MM.1S (cell line): ENCODE results near the gene NBAS.

Experiments
- DNase-seq: peaks from one replicate; pipeline ENCODE4 v3.0.0-alpha.2; 2015
- H2AFZ ChIP-seq: fragments of 300-600 bp; sonication (generic); 2 replicates; pipeline ENCODE4 v1.6.0; 2016; ENCODE audit warnings: antibody characterized with exemption, low read length
- H3F3A ChIP-seq: fragments of 300-600 bp; sonication (generic); 2 replicates; pipeline ENCODE4 v1.6.1; 2016; ENCODE audit warnings: mild to moderate bottlenecking, antibody characterized with exemption, low read length, moderate library complexity, mixed read lengths; ENCODE audit not compliant: insufficient read depth
- H3K27ac ChIP-seq: fragments of 300-600 bp; sonication (generic); 2 replicates; pipeline ENCODE4 v1.5.1; 2016; ENCODE audit warnings: mild to moderate bottlenecking, low read length
- H3K27me3 ChIP-seq: fragments of 300-600 bp; sonication (generic); replicated peaks from 2 replicates; pipeline ENCODE4 v1.6.0; 2016; ENCODE audit warnings: low read length; ENCODE audit not compliant: insufficient read depth
- H3K36me3 ChIP-seq: fragments of 300-600 bp; sonication (generic); replicated peaks from 2 replicates; pipeline ENCODE4 v1.6.1; 2016; ENCODE audit warnings: mild to moderate bottlenecking, low read length, mixed read lengths; ENCODE audit not compliant: insufficient read depth
- H3K4me1 ChIP-seq: fragments of 300-600 bp; sonication (generic); 2 replicates; pipeline ENCODE4 v1.6.1; 2016; ENCODE audit warnings: low read length, mixed read lengths
- H3K4me2 ChIP-seq: fragments of 300-600 bp; sonication (generic); 2 replicates; pipeline ENCODE4 v1.6.0; 2016; ENCODE audit warnings: low read depth, low read length
- H3K4me3 ChIP-seq: fragments of 300-600 bp; sonication (generic); 2 replicates; pipeline ENCODE4 v1.5.1; 2016; ENCODE audit warnings: low read length, mixed read lengths
- H3K79me2 ChIP-seq: fragments of 300-600 bp; sonication (generic); 2 replicates; pipeline ENCODE4 v1.6.1; 2016; ENCODE audit warnings: mixed run types, low read length, mixed read lengths
- H3K9ac ChIP-seq: fragments of 300-600 bp; sonication (generic); 2 replicates; pipeline ENCODE4 v1.6.1; 2016; ENCODE audit warnings: low read length, mixed read lengths
- H3K9me2 ChIP-seq: fragments of 300-600 bp; sonication (generic); replicated peaks from 2 replicates; pipeline ENCODE4 v1.6.1; 2016; ENCODE audit warnings: mild to moderate bottlenecking, low read length, mixed read lengths; ENCODE audit not compliant: insufficient read depth
- H3K9me3 ChIP-seq: fragments of 300-600 bp; sonication (generic); replicated peaks from 2 replicates; pipeline ENCODE4 v1.6.1; 2016; ENCODE audit warnings: mild to moderate bottlenecking, low read length, mixed read lengths; ENCODE audit not compliant: insufficient read depth
- H4K20me1 ChIP-seq: fragments of 300-600 bp; sonication (generic); 2 replicates; pipeline ENCODE4 v1.6.1; 2016; ENCODE audit warnings: mild to moderate bottlenecking, low read length, moderate library complexity, mixed read lengths; ENCODE audit not compliant: insufficient read depth
- EZH2 ChIP-seq: fragments of 300-600 bp; sonication (generic); optimal IDR thresholded peaks from 2 replicates; pipeline ENCODE3; 2017; ENCODE audit warnings: low read depth, mild to moderate bottlenecking, antibody characterized with exemption, low read length, mixed read lengths
- EZH2phosphoT487 ChIP-seq: fragments of 300-600 bp; sonication (generic); IDR thresholded peaks from 2 replicates; pipeline ENCODE4 v1.6.1; 2018; ENCODE audit warnings: antibody characterized with exemption, low read length
- TF ChIP-seq, protein P1 (sequence below): fragments of 300-600 bp; sonication (generic); IDR thresholded peaks from 2 replicates; pipeline ENCODE4 v1.5.1; 2016; ENCODE audit warnings: antibody characterized with exemption, low read length, mixed read lengths

The NBAS gene

DNA sequence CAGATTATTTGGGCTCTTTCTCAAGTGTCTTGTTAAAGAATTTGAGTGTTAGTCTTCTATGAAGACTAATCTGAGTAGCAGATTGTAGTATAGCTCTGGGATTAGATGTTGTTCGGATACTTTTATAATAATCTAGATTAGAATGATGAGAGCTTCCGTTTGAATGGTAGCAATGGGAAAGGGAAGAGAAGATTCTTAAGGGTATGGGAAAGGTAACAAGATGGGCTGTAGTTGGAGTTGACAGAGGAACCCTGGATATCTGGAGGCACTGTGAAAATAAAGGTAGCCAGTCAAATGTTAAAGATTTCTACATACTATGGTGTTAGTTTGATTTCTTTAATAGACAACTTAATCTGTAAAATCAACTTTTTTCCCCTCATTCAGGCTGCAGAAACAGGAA lies 35.2 kb upstream of the NBAS start:
- no peak overlapping the region for H3K4me3 ChIP-seq
- peaks cover 17% of the 10 kb centered on the region; the same call in 1 of the 2 replicates for H3K36me3 ChIP-seq
- no peak overlapping the region for H3K9ac ChIP-seq
- H3K9me3 ChIP-seq = no peaks in the 10 kb centered on the region
- no peak for DNase-seq
- H3K4me1 ChIP-seq = no peaks in the 10 kb centered on the region
- no peaks in the 10 kb centered on the region for H4K20me1 ChIP-seq
- no peak overlapping the region for H3K27ac ChIP-seq
- no peaks in the 10 kb centered on the region for H3K9me2 ChIP-seq
- peaks cover 35% of the 10 kb centered on the region for H3K79me2 ChIP-seq
- H3F3A ChIP-seq = no peaks in the 10 kb centered on the region
- TF ChIP-seq EZH2 = no peak
- no peak overlapping the region for H2AFZ ChIP-seq
- H3K27me3 ChIP-seq = no peaks in the 10 kb centered on the region
- no peak overlapping the region for H3K4me2 ChIP-seq

DNA sequence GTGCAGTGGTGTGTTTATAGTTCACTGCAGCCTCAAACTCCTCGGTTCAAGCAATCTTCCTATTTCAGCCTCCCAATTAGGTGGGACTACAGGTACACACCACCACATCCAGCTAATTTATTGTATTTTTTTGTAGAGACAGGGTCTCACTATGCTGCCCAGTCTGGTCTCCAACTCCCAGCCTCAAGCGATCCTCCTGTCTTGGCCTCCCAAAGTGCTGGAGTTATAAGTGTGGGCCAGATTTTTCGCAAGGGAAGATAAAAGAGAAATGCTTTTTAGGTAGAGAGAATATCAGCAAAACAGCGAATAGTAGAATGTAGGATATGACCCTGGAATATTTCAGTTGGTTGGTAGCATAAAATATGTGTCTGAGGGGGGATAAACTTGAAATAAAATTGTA lies 34.8 kb upstream of the NBAS start:
- no peak for DNase-seq
- Histone ChIP-seq H3K79me2 (peaks cover 35% of the 10 kb centered on the region), H3K4me3 (no peak overlapping the region), H3F3A (no peaks in the 10 kb centered on the region), H3K27ac (no peak overlapping the region), H3K36me3 (peaks cover 14% of the 10 kb centered on the region; the same call in 1 of the 2 replicates), H3K9me3 (no peaks in the 10 kb centered on the region), H4K20me1 (no peaks in the 10 kb centered on the region), H2AFZ (no peak overlapping the region), H3K4me2 (no peak overlapping the region), H3K9ac (no peak overlapping the region), H3K27me3 (no peaks in the 10 kb centered on the region), H3K4me1 (no peaks in the 10 kb centered on the region; the same call in 1 of the 2 replicates), H3K9me2 (no peaks in the 10 kb centered on the region)
- TF ChIP-seq EZH2phosphoT487 = no peak
- TF ChIP-seq EZH2 = no peak
- TF ChIP-seq, protein P1, sequence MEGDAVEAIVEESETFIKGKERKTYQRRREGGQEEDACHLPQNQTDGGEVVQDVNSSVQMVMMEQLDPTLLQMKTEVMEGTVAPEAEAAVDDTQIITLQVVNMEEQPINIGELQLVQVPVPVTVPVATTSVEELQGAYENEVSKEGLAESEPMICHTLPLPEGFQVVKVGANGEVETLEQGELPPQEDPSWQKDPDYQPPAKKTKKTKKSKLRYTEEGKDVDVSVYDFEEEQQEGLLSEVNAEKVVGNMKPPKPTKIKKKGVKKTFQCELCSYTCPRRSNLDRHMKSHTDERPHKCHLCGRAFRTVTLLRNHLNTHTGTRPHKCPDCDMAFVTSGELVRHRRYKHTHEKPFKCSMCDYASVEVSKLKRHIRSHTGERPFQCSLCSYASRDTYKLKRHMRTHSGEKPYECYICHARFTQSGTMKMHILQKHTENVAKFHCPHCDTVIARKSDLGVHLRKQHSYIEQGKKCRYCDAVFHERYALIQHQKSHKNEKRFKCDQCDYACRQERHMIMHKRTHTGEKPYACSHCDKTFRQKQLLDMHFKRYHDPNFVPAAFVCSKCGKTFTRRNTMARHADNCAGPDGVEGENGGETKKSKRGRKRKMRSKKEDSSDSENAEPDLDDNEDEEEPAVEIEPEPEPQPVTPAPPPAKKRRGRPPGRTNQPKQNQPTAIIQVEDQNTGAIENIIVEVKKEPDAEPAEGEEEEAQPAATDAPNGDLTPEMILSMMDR = no peak

DNA sequence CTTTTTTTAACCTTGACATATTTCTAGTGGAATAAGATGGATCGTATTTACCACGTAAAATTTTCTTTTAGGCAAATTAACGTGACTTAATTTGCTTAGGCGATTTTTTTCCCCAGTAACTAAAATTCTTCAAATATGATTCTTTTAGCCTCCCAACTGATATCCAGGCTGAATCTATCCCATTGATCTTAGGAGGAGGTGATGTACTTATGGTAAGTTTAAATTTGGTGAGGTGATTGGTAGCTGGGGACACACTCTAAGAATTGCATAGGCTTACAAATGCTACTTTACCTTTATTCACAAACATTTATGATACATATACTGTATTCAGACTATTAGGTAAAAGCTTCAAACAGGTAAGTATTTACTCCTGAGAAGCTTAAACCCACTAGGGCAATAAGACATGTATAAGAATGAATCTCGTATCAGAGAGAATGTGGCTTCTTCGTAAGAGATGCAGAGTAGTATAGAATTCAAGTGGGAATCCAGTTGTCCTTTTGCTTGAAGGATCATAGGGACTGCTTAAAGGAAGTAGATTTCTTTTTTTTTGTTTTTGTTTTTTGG lies 34.3 kb upstream of the NBAS start:
- Histone ChIP-seq H4K20me1 (no peaks in the 10 kb centered on the region), H3K79me2 (peaks cover 35% of the 10 kb centered on the region), H3K27me3 (no peaks in the 10 kb centered on the region), H3F3A (no peaks in the 10 kb centered on the region), H2AFZ (no peak overlapping the region), H3K4me3 (no peak overlapping the region), H3K4me1 (no peaks in the 10 kb centered on the region; the same call in 1 of the 2 replicates), H3K9me3 (no peaks in the 10 kb centered on the region), H3K36me3 (peaks cover 14% of the 10 kb centered on the region; the same call in 1 of the 2 replicates), H3K9me2 (no peaks in the 10 kb centered on the region), H3K9ac (no peak overlapping the region), H3K4me2 (no peak overlapping the region), H3K27ac (no peak overlapping the region)
- DNase-seq = no peak
- TF ChIP-seq, protein P1 = no peak
- no peak for TF ChIP-seq EZH2
- TF ChIP-seq EZH2phosphoT487 = no peak
